Measurements from ENCODE around the gene ENDOD1.

GRCh38 chr11:95078526-95078925 lies 11.1 kb upstream of the ENDOD1 start:
- TF ChIP-seq CTCF (IDR thresholded peaks at IDR 0.05) (no peak), KDM1A (IDR thresholded peaks at IDR 0.05; ENCODE audit: low read depth) (no peak), RAD21 (conservative IDR thresholded peaks at IDR 0.05 in 1 of 2, IDR thresholded peaks at IDR 0.05 in 1 of 2) (no peak), ZFP36 (IDR thresholded peaks at IDR 0.05; ENCODE audit: borderline replicate concordance, partially characterized antibody) (no peak), POLR2A (IDR thresholded peaks at IDR 0.05; ENCODE audit: low read length) (no peak), CHD2 (IDR thresholded peaks at IDR 0.05; ENCODE audit: low read length, partially characterized antibody) (no peak), JUN (IDR thresholded peaks at IDR 0.05) (no peak), EP300 (IDR thresholded peaks at IDR 0.05) (no peak), POLR2AphosphoS2 (conservative IDR thresholded peaks at IDR 0.05; ENCODE audit: low read length) (no peak), NPAS2 (CRISPR knock-in tag; IDR thresholded peaks at IDR 0.05; ENCODE audit: borderline replicate concordance) (no peak), SREBF2 (IDR thresholded peaks at IDR 0.05) (no peak)

Data from A549 (cell line).